Stimulated activated CD4-positive, alpha-beta T cell treated with anti-CD3 and anti-CD28 coated beads, Interleukin-1b, Interleukin-23, amount 100 ng/mL, for 24 hours (primary cell): ENCODE measurements around the gene CT55.
"Not testable (repeated sequence)": the region's sequence is repeated elsewhere in the genome, so short reads cannot be mapped to it uniquely, and the experiment has no call there.

ENCODE experiments used
- DNase-seq, 4 experiments: peaks; one replicate each; pipeline ENCODE4 v3.0.0-alpha.2; 2020; ENCODE audit warnings: low read depth in 4 of 4, low spot score in 1 of 4

Gene CT55

GRCh38 chrX:135170877-135171519 lies at the start of gene CT55:
Gene CT55, minus strand, starts transcription at chrX:135171398. Its CDS starts 227 bp downstream, at chrX:135171171.
- no peak for DNase-seq

DNA sequence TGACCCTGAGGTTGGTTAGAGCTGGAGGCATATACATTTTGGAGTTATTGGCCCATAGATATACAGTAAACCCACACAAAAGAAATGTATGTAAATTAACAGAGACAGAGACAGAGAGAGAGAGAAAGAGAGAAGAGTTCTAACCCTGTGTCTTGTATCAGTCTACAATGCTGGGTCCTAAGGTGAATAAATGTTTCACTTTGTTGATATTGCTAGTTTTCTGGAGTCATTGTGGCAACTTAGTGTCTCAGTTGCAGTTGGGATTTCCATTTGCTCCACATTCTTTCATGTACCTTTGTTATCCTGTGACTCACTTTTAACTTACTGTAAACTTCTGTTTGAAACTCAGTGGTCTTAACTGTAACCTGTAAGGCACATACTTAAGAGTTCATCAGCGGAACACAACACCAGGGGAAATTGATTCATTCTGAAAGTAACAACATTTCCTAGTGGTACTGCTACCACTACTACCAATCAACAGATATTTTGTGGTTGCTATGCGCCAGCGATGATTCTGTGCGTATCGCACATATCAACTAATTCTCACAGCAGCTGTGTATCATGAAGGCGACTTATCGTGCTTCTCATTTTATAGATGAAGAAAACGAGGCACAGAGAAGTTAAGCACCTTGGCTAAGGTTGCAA lies 42.1 kb upstream of the CT55 start:
- peak in 3 of 4 experiments; percentile 11 to 49 (median 14) for DNase-seq

DNA sequence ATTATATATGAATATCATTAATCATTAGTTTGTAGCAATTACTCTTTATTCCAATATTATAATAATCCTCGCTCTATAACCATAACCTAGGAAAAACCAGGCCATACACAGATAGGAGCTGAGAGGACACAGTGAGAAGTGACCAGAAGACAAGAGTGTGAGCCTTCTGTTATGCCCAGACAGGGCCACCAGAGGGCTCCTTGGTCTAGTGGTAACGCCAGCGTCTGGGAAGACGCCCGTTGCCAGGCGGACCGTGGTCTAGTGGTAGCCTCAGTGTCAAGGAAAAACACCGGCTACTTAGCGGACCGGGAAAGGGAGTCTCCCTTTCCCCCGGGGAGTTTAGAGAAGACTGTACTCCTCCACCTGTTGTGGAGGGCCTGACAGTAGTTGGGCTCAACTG lies 35.2 kb upstream of the CT55 start:
- DNase-seq = not testable (repeated sequence)

DNA sequence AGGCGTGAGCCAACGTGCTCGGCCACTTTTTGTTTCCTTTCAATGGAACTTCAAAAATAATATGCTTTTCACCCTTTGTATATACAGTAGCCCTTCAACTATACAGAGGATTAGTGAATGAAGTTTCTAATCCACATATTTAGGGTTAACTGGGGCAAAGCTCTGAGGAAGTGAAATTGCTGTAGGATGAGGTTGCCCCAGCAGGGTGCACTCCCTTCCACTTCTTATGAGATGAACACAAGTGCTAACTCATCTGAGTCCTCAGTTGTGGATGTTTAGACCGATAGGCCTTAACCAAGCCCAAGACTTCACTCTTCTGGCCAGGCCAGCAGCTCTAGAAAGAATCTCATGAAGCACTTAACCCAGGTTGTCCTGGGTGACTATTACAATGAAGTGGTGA lies 29.1 kb upstream of the CT55 start:
- no peak for DNase-seq

GRCh38 chrX:135194684-135195083 lies 23.5 kb upstream of the CT55 start:
- DNase-seq = no peak

DNA sequence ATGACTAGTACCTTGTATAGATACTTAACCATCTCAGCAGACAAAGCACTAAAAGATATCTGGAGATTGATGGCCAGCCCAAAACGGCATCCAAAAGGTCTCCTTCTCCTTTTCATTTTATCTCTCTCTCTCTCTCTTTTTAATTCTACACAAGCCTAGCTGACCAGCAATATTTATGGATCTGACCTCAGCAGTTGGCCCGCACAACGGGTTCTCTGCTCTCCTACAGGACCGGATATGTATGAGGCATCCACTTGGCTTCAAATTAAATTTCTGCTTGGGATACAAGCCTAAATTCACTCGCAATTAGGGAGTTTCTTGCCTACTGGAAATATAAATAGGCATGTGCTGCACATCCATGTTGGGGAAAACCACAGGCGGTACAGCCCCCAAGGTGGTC lies 22.5 kb upstream of the CT55 start:
- DNase-seq = no peak

DNA sequence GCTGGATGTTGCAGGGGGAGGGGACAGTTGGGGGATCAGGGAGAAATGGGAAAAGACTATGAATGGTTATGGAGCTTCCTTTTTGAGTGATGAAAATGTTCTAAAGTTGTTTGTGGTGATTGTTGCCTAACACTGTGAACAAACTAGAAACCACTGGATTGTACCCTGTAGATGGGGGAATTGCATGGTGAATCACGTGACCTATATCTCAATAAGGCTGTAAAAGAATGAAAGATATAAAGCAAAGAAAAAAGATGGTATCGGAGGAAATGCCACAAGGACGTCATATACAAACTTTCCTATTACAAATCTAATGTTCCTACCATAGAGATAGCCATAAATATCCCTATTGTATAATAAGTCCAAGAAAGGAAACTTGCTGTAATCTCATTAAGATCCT lies 20.6 kb upstream of the CT55 start:
- DNase-seq = no peak

GRCh38 chrX:135185795-135186443 lies 14.7 kb upstream of the CT55 start:
- peak in 2 of 4 experiments; percentile 1 to 13 for DNase-seq

DNA sequence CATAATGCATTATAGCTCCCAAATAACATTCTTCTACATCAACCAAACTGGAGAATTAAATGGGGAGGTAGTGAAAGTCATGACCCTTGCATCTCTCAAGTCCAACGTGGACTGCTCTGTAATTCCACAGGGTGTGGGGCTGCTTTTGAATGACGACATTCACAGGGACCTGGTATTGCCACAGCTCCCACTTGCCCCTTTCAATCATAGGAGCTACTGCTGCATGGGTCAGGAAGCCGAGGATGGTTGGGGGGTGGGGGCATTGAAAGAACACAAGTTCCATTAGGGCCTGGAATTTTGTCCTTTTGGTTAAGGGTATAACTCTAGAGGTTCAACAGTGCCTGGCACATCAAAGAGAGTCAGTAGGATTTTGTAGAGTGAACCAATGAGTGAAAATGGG lies 7.4 kb upstream of the CT55 start:
- DNase-seq = no peak

GRCh38 chrX:135170468-135170867 lies 730 bp downstream of the CT55 start:
- DNase-seq = no peak

GRCh38 chrX:135169534-135169933 lies 1.7 kb downstream of the CT55 start:
- not testable (repeated sequence) for DNase-seq

DNA sequence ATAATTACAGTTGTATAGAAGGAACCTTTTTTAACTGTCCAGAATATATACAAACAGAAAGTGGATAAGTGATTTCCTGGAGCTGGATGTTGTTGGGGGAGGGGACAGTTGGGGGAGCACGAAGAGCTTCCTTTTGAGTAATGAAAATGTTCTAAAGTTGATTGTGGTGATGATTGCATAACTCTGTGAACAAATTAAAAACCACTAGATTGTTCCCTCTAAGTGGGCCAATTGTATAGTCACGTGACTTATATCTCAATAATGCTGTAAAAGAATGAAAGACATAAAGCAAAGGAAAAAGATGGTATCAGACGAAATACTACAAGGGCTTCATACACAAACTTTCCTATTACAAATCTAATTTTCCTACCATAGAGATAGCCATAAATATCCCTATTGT lies 2.7 kb downstream of the CT55 start:
- DNase-seq = no peak

DNA sequence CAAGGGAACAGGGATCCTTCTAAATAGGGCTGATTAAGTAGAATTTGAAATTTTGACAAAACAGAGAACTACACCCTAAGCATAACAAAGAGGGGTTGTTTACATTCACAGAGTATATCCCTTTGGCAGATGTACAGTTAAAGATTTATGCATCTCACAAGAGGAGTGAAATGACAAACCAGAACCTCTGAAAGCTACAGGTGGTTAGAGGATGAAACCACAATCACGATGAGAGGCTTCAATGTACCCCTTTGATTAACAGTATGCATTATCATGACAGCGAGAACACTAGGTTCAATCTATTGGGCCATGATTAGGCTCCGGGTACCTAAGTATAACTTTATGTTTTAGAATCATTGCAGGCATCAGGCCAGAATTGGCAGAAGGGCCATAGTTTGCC lies 16.5 kb downstream of the CT55 start:
- not testable (repeated sequence) for DNase-seq

- not testable (repeated sequence) for DNase-seq
Measured at GRCh38 chrX:135126145-135126544, 45.1 kb downstream of the CT55 start.

DNA sequence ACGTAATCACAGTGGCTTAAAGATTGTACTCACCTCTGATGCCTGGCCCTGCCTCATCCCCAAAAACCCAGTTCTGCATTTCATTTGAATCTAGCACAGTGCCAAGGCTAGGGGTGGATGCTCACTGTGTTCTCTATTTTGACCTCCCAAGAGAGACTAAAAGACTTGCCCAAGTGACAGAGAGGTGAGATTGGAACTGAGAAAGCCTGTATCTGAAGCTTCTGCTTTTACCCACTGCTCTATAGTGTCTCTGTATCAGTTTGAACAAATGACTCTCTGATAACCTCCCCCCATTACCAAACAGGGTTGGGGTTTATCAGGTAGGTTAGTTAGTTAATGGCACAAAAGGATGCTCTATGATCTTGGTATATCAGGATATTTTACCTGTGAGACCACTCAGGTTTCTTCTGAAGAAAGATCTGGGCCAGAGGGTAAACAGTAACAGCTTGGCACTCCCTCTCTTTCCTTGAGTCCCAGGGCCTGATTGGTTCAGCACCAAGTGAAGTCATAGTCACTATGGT lies 51.1 kb downstream of the CT55 start, which contains the start of gene ETDB:
Gene ETDB (minus strand): TSS at position 471 of the 521 bp plus-strand sequence. CDS start 1,265 bp downstream, outside the sequence.
- not testable (repeated sequence) for DNase-seq

GRCh38 chrX:135116064-135116463 lies 55.1 kb downstream of the CT55 start:
- DNase-seq = not testable (repeated sequence)

GRCh38 chrX:135114392-135114791 lies 56.8 kb downstream of the CT55 start:
- DNase-seq = no peak

DNA sequence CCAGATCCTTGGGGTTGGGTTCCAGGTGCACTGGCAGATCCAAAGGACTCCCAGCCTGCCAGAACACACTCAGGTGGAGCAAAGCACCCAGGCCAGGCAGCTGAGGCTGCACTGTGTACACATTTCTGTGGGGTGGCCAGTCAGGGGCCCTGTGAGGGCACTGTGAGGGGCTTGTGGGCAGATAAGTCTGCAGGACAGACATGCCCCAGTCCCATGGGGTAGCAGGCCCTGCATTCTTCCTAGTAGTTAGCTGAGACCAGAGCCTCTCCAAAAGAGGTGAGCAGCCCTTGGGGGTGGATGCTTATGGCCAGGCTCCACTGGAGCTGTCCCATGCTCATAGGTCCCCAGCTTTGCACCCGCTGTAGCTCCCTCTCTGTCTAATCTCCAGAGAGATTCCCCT lies 58.5 kb downstream of the CT55 start:
- no peak for DNase-seq

- peak in 2 of 4 experiments; percentile 7 to 20 for DNase-seq
Measured at GRCh38 chrX:135112096-135112729, 59.0 kb downstream of the CT55 start.

- DNase-seq = no peak
Measured at GRCh38 chrX:135109554-135109953, 61.6 kb downstream of the CT55 start.
